Left ventricle myocardium inferior (tissue), 1 donor: Measurements from ENCODE around the gene ZDHHC14. TPM values are rescaled to one million over a fixed set of nuclear protein-coding genes. Genes with fewer than 3 reads are reported as not detected.

Experiments used
- DNase-seq: peaks from one replicate; pipeline ENCODE4 v3.0.0-alpha.2; 2020
- H3K27ac ChIP-seq: fragments of 200-600 bp; replicated peaks from 2 replicates; pipeline ENCODE4 v1.8.0; 2021
- H3K27me3 ChIP-seq: fragments of 200-600 bp; 2 replicates; pipeline ENCODE4 v1.8.0; 2021; ENCODE audit warnings: low read depth
- H3K36me3 ChIP-seq: fragments of 200-600 bp; 2 replicates; pipeline ENCODE4 v1.8.0; 2021
- H3K4me1 ChIP-seq: fragments of 200-600 bp; 2 replicates; pipeline ENCODE4 v1.8.0; 2021
- H3K4me3 ChIP-seq: fragments of 200-600 bp; 2 replicates; pipeline ENCODE4 v1.8.0; 2021; ENCODE audit warnings: mild to moderate bottlenecking, moderate library complexity
- H3K9me3 ChIP-seq: fragments of 200-600 bp; replicated peaks from 2 replicates; pipeline ENCODE4 v1.8.0; 2021
- intact Hi-C: fragments of 100-400 bp; cut with micrococcal nuclease; formaldehyde crosslinking; loops from one replicate; pipeline ENCODE4 v1.11.0; 2022
- total RNA-seq: library from RNA; stranded (reverse); fragmentation: NEBNext Ultra II Directional; extraction: Animal tissue kit (Norgen Biotek cat#: 25700); gene quantifications from one replicate; pipeline ENCODE4 v1.2.1, GENCODE V29; 2021
- TF ChIP-seq, protein P1 (sequence below): fragments of 200-600 bp; IDR thresholded peaks from 2 replicates; pipeline ENCODE4 v1.8.0; 2021; ENCODE audit warnings: antibody characterized with exemption, mild to moderate bottlenecking, borderline replicate concordance
- donor health status: DM: no; HTN: yes; CAD: no; lungs with severe emphysema.

ZDHHC14 gene
- total RNA-seq, 1 donor from 2014 or later = 10.0 TPM

DNA sequence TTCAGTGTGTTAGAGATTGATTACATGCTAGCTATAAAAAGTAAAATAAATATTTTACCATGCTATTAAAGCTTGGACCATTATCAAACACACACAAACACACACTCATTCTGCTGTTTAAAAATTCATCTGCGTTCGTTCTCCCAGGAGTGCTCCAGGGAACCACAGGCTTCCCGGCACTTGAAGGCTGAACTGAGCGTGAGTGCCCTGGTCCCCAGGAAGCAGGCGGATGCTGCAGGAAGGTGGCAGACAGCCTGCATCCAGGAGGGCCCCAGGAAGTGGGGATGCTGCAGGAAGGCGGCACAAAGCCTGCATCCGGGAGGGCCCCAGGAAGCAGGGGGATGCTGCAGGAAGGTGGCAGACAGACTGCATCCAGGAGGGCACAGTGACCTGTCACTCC lies 294.8 kb downstream of the ZDHHC14 start:
- H3K27me3 ChIP-seq = no peaks in the 10 kb centered on the region
- peaks cover 4% of the 10 kb centered on the region for H3K4me1 ChIP-seq
- H3K36me3 ChIP-seq = peaks cover 7% of the 10 kb centered on the region
- intact Hi-C loops = loop anchor here (10.0 kb wide), 1 partner anchor 79 kb away; no protein-coding TSS in a partner anchor
- H3K9me3 ChIP-seq = no peaks in the 10 kb centered on the region
- no peak overlapping the region for H3K4me3 ChIP-seq
- TF ChIP-seq, protein P1, sequence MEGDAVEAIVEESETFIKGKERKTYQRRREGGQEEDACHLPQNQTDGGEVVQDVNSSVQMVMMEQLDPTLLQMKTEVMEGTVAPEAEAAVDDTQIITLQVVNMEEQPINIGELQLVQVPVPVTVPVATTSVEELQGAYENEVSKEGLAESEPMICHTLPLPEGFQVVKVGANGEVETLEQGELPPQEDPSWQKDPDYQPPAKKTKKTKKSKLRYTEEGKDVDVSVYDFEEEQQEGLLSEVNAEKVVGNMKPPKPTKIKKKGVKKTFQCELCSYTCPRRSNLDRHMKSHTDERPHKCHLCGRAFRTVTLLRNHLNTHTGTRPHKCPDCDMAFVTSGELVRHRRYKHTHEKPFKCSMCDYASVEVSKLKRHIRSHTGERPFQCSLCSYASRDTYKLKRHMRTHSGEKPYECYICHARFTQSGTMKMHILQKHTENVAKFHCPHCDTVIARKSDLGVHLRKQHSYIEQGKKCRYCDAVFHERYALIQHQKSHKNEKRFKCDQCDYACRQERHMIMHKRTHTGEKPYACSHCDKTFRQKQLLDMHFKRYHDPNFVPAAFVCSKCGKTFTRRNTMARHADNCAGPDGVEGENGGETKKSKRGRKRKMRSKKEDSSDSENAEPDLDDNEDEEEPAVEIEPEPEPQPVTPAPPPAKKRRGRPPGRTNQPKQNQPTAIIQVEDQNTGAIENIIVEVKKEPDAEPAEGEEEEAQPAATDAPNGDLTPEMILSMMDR = no peak
- DNase-seq = no peak
- H3K27ac ChIP-seq = no peak overlapping the region

DNA sequence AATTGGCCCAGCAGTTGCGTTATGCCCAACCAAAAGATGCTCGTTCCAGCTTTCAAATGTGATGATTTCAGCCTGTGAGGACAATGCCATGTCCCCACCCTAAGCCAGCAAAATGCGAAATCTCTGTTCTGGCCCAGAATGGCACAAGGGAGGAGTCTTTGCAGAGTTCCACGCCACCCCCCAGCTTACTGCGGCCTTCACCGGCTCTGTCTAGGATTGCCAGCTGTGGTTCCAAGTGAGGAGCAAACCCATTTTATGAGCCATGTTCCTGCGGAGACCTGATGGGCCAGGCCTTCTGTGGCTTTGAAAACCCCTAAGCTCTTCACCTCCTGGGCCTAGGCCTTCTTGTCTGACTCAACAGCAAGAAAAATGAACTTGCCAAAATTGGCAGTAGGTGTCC lies 295.3 kb downstream of the ZDHHC14 start:
- intact Hi-C loops = loop anchor here (10.0 kb wide), 1 partner anchor 79 kb away; no protein-coding TSS in a partner anchor
- Histone ChIP-seq H3K36me3 (peaks cover 7% of the 10 kb centered on the region), H3K27ac (no peak overlapping the region), H3K9me3 (no peaks in the 10 kb centered on the region), H3K4me1 (no peaks in the 10 kb centered on the region), H3K27me3 (no peaks in the 10 kb centered on the region), H3K4me3 (no peak overlapping the region)
- TF ChIP-seq, protein P1 = no peak
- DNase-seq = no peak

DNA sequence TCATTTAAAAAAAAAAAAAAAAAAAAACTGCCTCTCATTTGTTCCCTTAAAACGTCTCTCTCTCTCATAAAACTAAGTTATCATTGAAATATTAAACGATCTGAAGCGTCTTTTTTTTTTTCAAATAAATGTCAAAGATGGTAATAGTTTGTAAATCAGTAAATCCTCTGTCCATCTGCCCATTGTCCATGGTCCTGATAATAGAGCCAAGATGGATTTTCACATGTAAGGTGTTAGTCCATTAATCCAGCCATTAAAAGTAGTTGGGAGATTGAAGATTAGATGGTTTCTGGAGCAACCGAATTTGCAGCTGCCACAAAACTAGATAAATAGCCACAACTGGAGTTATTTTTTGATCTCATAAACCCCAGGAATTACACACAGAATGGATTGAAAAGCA lies 296.2 kb downstream of the ZDHHC14 start:
- no peaks in the 10 kb centered on the region for H3K27me3 ChIP-seq
- H3K27ac ChIP-seq = no peak overlapping the region
- H3K4me3 ChIP-seq = no peak overlapping the region
- intact Hi-C loops = loop anchor here (10.0 kb wide), 1 partner anchor 78 kb away; no protein-coding TSS in a partner anchor
- no peaks in the 10 kb centered on the region for H3K9me3 ChIP-seq
- peaks cover 7% of the 10 kb centered on the region for H3K36me3 ChIP-seq
- no peaks in the 10 kb centered on the region for H3K4me1 ChIP-seq
- TF ChIP-seq, protein P1 = no peak
- DNase-seq = no peak

DNA sequence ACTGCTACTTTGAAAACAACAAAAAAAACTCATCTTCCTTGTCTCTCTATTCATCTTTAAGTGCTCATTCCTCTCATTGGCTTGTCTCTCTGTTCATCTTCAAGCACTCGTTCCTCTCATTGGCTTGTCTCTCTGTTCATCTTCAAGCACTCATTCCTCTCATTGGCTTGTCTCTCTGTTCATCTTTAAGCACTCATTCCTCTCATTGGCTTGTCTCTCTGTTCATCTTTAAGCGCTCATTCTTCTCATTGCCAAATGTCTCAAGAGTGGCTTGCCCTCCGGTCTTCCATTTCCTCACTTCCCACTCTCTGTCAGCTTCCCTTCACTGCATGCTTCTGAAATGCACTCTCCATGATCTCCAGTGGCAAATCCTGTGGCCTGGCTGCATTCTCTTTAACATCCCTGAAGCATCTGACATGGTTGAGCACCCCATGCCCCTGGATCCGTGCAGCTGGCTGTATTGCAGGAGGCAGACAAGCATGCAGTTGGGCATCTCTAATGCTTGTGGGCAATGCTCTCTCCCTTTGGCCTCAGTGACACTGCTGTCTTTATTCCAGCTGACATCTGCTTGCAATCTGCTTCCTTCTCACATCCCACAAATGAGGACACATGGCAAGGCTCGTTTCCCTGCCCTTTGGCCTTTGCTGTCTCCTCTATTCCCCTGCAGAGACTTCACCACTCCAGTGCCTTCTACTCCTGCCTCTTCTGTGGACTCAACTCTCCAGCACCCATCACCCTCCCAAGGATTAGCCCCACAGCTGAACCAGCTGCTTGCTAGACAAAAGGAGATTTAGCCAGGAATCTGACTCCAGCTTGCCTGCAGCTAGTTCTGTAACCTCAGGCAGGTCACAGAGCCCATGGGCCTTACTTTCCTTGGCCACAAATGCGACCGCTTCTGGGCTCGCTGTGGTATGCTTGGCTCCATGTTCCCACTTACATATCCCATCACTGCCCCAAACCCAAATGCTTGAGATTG lies 298.9 kb downstream of the ZDHHC14 start:
- no peak for DNase-seq

DNA sequence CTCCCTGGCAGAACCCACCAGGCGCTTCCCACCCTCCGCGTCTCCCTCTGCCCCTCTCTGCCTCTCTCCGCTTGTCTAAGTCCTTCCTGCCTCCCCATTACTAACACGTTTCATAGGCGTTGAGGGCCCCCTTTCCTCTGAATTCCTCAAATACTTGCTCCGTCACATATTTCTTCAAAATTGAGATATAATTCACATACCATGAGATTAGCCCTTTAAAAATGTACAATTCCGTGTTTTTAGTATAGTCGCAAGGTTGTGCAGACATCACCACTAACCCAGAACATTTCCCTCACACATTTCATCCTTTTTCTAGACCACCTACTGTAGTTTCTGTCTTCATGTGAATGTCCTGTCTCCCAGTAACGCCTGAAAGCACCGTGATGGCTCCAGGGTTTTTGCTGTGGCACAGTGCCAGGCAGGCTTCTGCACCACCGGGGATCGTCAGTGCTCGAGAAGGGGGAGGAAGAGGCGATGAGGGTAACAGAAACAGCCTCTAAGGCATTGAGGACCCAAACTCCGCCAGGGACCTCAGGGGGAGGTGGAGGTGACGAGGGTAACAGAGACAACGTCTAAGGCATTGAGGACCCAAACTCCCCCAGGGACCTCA lies 300.2 kb downstream of the ZDHHC14 start:
- TF ChIP-seq, protein P1 = no peak
- no peaks in the 10 kb centered on the region for H3K27me3 ChIP-seq
- peaks cover 3% of the 10 kb centered on the region for H3K36me3 ChIP-seq
- DNase-seq = no peak
- H3K4me3 ChIP-seq = no peak overlapping the region
- H3K4me1 ChIP-seq = peaks cover 6% of the 10 kb centered on the region
- no peak overlapping the region for H3K27ac ChIP-seq
- intact Hi-C loops = no loop called here
- H3K9me3 ChIP-seq = no peaks in the 10 kb centered on the region

More for the DNA sequence above, 298.9 kb downstream of the ZDHHC14 start:
- intact Hi-C loops = loop anchor here (10.0 kb wide), 1 partner anchor 75 kb away; no protein-coding TSS in a partner anchor
- Histone ChIP-seq H3K4me1 (peaks cover 6% of the 10 kb centered on the region), H3K9me3 (no peaks in the 10 kb centered on the region), H3K36me3 (peaks cover 3% of the 10 kb centered on the region), H3K4me3 (no peak overlapping the region), H3K27ac (no peak overlapping the region), H3K27me3 (no peaks in the 10 kb centered on the region)
- TF ChIP-seq, protein P1 = no peak
